Keratinocyte (primary cell): Measurements from ENCODE around the gene DBF4B. TPM values are rescaled to one million over a fixed set of nuclear protein-coding genes. Genes with fewer than 3 reads are reported as not detected.

ENCODE experiments used
- DNase-seq: peaks from one replicate; pipeline ENCODE4 v3.0.0-alpha.2; 2011; ENCODE audit warnings: low read depth, missing footprints, low spot score
- FAIRE-seq: peaks from 2 replicates; lab custom pipeline; 2011; peaks lifted over from hg19 to GRCh38; lab: Jason Lieb, UNC
- H2AFZ ChIP-seq: 2 replicates; pipeline ENCODE4 v1.6.0; 2012; ENCODE audit warnings: low read length, control low read depth, inconsistent platforms; ENCODE audit not compliant: control insufficient read depth
- H3K27ac ChIP-seq: 2 replicates; pipeline ENCODE4 v1.5.1; 2011; ENCODE audit warnings: low read length; ENCODE audit not compliant: control insufficient read depth, insufficient read depth
- H3K27me3 ChIP-seq: 3 replicates; pipeline ENCODE4 v1.6.0; 2011; ENCODE audit warnings: low read length; ENCODE audit not compliant: control insufficient read depth, insufficient read depth; ENCODE audit errors: extremely low read depth
- H3K36me3 ChIP-seq, 2 experiments: 2 replicates in 1 of 2; 3 replicates in 1 of 2; pipeline ENCODE4 v1.5.1; 2011; ENCODE audit warnings: low read length in 2 of 2, mild to moderate bottlenecking in 1 of 2; ENCODE audit not compliant: control insufficient read depth in 2 of 2, insufficient read depth in 2 of 2; ENCODE audit errors: extremely low read depth in 1 of 2
- H3K4me1 ChIP-seq: 3 replicates; pipeline ENCODE4 v1.5.1; 2011; ENCODE audit warnings: low read length; ENCODE audit not compliant: control insufficient read depth, insufficient read depth; ENCODE audit errors: extremely low read depth
- H3K4me2 ChIP-seq: 3 replicates; pipeline ENCODE4 v1.6.0; 2011; ENCODE audit warnings: low read depth, low read length; ENCODE audit not compliant: control insufficient read depth, insufficient read depth; ENCODE audit errors: extremely low read depth
- H3K4me3 ChIP-seq, 3 experiments: fragments of 200-600 bp in 1 of 3; sonication (generic) in 1 of 3; 2 replicates in 2 of 3; 3 replicates in 1 of 3; pipeline ENCODE4 v1.5.1; 2011 to 2016; ENCODE audit warnings: low read length in 3 of 3, mild to moderate bottlenecking in 3 of 3, control low read depth in 2 of 3, inconsistent platforms in 1 of 3, low read depth in 1 of 3, mixed read lengths in 1 of 3, mixed run types in 1 of 3, moderate library complexity in 1 of 3; ENCODE audit not compliant: control insufficient read depth in 2 of 3, insufficient read depth in 2 of 3; ENCODE audit errors: extremely low read depth in 1 of 3
- H3K79me2 ChIP-seq: 2 replicates; pipeline ENCODE4 v1.6.0; 2012; ENCODE audit warnings: low read length; ENCODE audit not compliant: control insufficient read depth, insufficient read depth
- H3K9ac ChIP-seq: 3 replicates; pipeline ENCODE4 v1.6.0; 2011; ENCODE audit warnings: low read length; ENCODE audit not compliant: control insufficient read depth, insufficient read depth; ENCODE audit errors: extremely low read depth
- H3K9me1 ChIP-seq: 3 replicates; pipeline ENCODE4 v1.6.0; 2011; ENCODE audit warnings: low read length; ENCODE audit not compliant: control insufficient read depth, insufficient read depth; ENCODE audit errors: extremely low read depth
- H3K9me3 ChIP-seq: 2 replicates; pipeline ENCODE4 v1.5.1; 2012; ENCODE audit warnings: low read depth, low read length; ENCODE audit not compliant: control insufficient read depth
- H4K20me1 ChIP-seq: 3 replicates; pipeline ENCODE4 v1.6.0; 2011; ENCODE audit warnings: low read length; ENCODE audit not compliant: control insufficient read depth, insufficient read depth; ENCODE audit errors: extremely low read depth
- CTCF ChIP-seq, 3 experiments: IDR thresholded peaks in 1 of 3; conservative IDR thresholded peaks in 1 of 3; optimal IDR thresholded peaks in 1 of 3; 2 replicates in 2 of 3; 3 replicates in 1 of 3; pipeline versions ENCODE3 to v1.5.1; 2011; ENCODE audit warnings: low read length in 3 of 3, mild to moderate bottlenecking in 3 of 3, moderate library complexity in 2 of 3, control low read depth in 1 of 3, inconsistent platforms in 1 of 3; ENCODE audit not compliant: insufficient read depth in 2 of 3; ENCODE audit errors: extremely low read depth in 1 of 3
- EZH2 ChIP-seq: IDR thresholded peaks from one replicate; pipeline ENCODE4 v1.6.1; 2012; ENCODE audit warnings: inconsistent platforms, mild to moderate bottlenecking, low read length, moderate library complexity
- dilution Hi-C: fragments of 300-500 bp; cut with MboI; formaldehyde crosslinking; loops from one replicate; pipeline ENCODE4 v1.7.0; 2020; ENCODE audit warnings: low sequenced_read_pairs; ENCODE audit not compliant: extremely low pct_ligation_motif_present
- polyA plus RNA-seq, 5 experiments: library from polyadenylated mRNA; depleted of rRNA in 3 of 5; stranded (reverse) in 3 of 5; stranded (forward) in 1 of 5; unstranded in 1 of 5; fragments of >200 nt; gene quantifications; 1 replicate in 1 of 5; 2 replicates in 3 of 5; 3 replicates in 1 of 5; pipeline versions ENCODE4 v1.2.1 to v1.2.3, GENCODE V29; 2011 to 2012; ENCODE audit warnings: missing spikeins in 2 of 5, low read depth in 1 of 5, low replicate concordance in 1 of 5
- small RNA-seq, 3 experiments: library from RNA; depleted of rRNA; stranded (forward); fragments of <200 nt; gene quantifications; one replicate each; pipeline ENCODE3, GENCODE V24; 2012; ENCODE audit warnings: low read depth in 3 of 3, low replicate concordance in 1 of 3; ENCODE audit not compliant: insufficient read length in 3 of 3

DBF4B gene
- polyA plus RNA-seq, 1 donor (not counting 4 experiments of a cell fraction or from before 2014, with no cell fraction given): 4.0 TPM

GRCh38 chr17:44797802-44798201 lies 89.3 kb downstream of the DBF4B start:
- Histone ChIP-seq H4K20me1 (no peaks in the 10 kb centered on the region), H3K4me2 (no peak overlapping the region), H2AFZ (no peak overlapping the region), H3K27ac (no peak overlapping the region), H3K9ac (no peak overlapping the region), H3K79me2 (no peaks in the 10 kb centered on the region), H3K4me3 (no peak overlapping the region), H3K27me3 (no peaks in the 10 kb centered on the region), H3K9me1 (no peaks in the 10 kb centered on the region), H3K4me1 (peaks cover 22% of the 10 kb centered on the region), H3K9me3 (no peaks in the 10 kb centered on the region), H3K36me3 (peaks cover 8 to 14% of the 10 kb centered on the region in 2 experiments)
- DNase-seq: no peak
- TF ChIP-seq CTCF (optimal IDR thresholded peaks at IDR 0.05 in 1 of 3, IDR thresholded peaks at IDR 0.05 in 1 of 3, conservative IDR thresholded peaks at IDR 0.05 in 1 of 3; ENCODE audit: extremely low read depth in 1 of 3, insufficient read depth in 2 of 3, low read length in 3 of 3): no peak
- no peak for FAIRE-seq
- dilution Hi-C loops: no loop called here

- Histone ChIP-seq H3K4me1 (peaks cover 19% of the 10 kb centered on the region), H3K9me3 (no peaks in the 10 kb centered on the region), H3K79me2 (no peaks in the 10 kb centered on the region), H3K27ac (no peak overlapping the region), H3K4me3 (no peak overlapping the region), H3K4me2 (no peak overlapping the region), H4K20me1 (no peaks in the 10 kb centered on the region), H3K9ac (no peak overlapping the region), H2AFZ (no peak overlapping the region), H3K27me3 (no peaks in the 10 kb centered on the region), H3K36me3 (peaks cover 8 to 14% of the 10 kb centered on the region in 2 experiments), H3K9me1 (no peaks in the 10 kb centered on the region)
- TF ChIP-seq CTCF (optimal IDR thresholded peaks at IDR 0.05 in 1 of 3, IDR thresholded peaks at IDR 0.05 in 1 of 3, conservative IDR thresholded peaks at IDR 0.05 in 1 of 3; ENCODE audit: extremely low read depth in 1 of 3, insufficient read depth in 2 of 3, low read length in 3 of 3) (no peak), EZH2 (no peak)
- DNase-seq (no peak), FAIRE-seq (no peak)
- dilution Hi-C loops: no loop called here
These were observed 89.9 kb downstream of the DBF4B start for GRCh38 chr17:44798356-44798755.

Small RNA genes lying within 50 kb of the gene (small RNA-seq; reads per million reads assigned to genes)
- 0 reads per million in 3 experiments for gene RN7SL819P

Other genes with a start within 250 kb of the DBF4B start
- gene GPATCH8, start 205.3 kb upstream of the DBF4B start, polyA plus RNA-seq: 11.4 to 15.1 TPM (median 13.4 TPM) in 3 replicates
- gene FZD2, start 151.2 kb upstream of the DBF4B start, polyA plus RNA-seq: 2.6 to 4.6 TPM (median 2.7 TPM) in 3 replicates
- 0.03 to 0.06 TPM (median 0.04 TPM) in 3 replicates for gene MEIOC, start 52.2 kb upstream of the DBF4B start, polyA plus RNA-seq
- gene CCDC43, start 18.9 kb upstream of the DBF4B start, polyA plus RNA-seq: 12.3 to 23.0 TPM (median 22.8 TPM) in 3 replicates
- gene ADAM11, start 50.3 kb downstream of the DBF4B start, polyA plus RNA-seq: 0.03 to 0.17 TPM (median 0.15 TPM) in 3 replicates
- gene GJC1, start 121.6 kb downstream of the DBF4B start, polyA plus RNA-seq: 6.5 to 17.1 TPM (median 11.1 TPM) in 3 replicates
- gene HIGD1B, start 139.2 kb downstream of the DBF4B start, polyA plus RNA-seq: not detected in 3 replicates
- 91.5 to 160 TPM (median 153 TPM) in 3 replicates for gene EFTUD2, start 190.8 kb downstream of the DBF4B start, polyA plus RNA-seq
- 0.14 to 0.32 TPM in 2 of 3 replicates, not detected in the other for gene GFAP, start 206.8 kb downstream of the DBF4B start, polyA plus RNA-seq
- gene KIF18B, start 239.1 kb downstream of the DBF4B start, polyA plus RNA-seq: 0.99 to 8.1 TPM (median 5.1 TPM) in 3 replicates